GM12801 (cell line): Measurements from ENCODE around the gene TAF7.

Experiments
- CTCF ChIP-seq: IDR thresholded peaks from one replicate; pipeline ENCODE4 v1.5.1; 2011; ENCODE audit warnings: control low read depth; ENCODE audit not compliant: insufficient read length; ENCODE audit errors: extremely low read depth

The TAF7 gene

GRCh38 chr5:141356950-141357349 lies 36.4 kb upstream of the TAF7 start:
- TF ChIP-seq CTCF, result no peak

GRCh38 chr5:141356133-141356532 lies 35.5 kb upstream of the TAF7 start:
- no peak for TF ChIP-seq CTCF

- no peak for TF ChIP-seq CTCF
Measured at GRCh38 chr5:141355641-141356040, 35.1 kb upstream of the TAF7 start.

GRCh38 chr5:141354900-141355469 lies 34.4 kb upstream of the TAF7 start, which contains the start of gene PCDHGA4:
Gene PCDHGA4 (plus strand): TSS chr5:141355021. CDS start chr5:141355108, 87 bp downstream.
- TF ChIP-seq CTCF, result no peak

GRCh38 chr5:141351591-141351990 lies 31.0 kb upstream of the TAF7 start:
- TF ChIP-seq CTCF, result no peak

- no peak for TF ChIP-seq CTCF
Measured at GRCh38 chr5:141349917-141350619, 29.5 kb upstream of the TAF7 start, which contains the start of gene PCDHGB1. Gene PCDHGB1 (plus strand): TSS chr5:141350099. CDS start chr5:141350261, 162 bp downstream.

GRCh38 chr5:141345327-141345726 lies 24.7 kb upstream of the TAF7 start:
- no peak for TF ChIP-seq CTCF
